Mammary epithelial cell (primary cell): ENCODE data around the gene METTL18.

ENCODE experiments used
- EZH2 ChIP-seq: IDR thresholded peaks from 2 replicates; pipeline ENCODE4 v1.6.1; 2012; ENCODE audit warnings: low read length, inconsistent platforms, borderline replicate concordance
- TF ChIP-seq, protein P1 (sequence below), 2 donors: IDR thresholded peaks in 1 of 2; conservative IDR thresholded peaks in 1 of 2; 2 replicates each; pipeline ENCODE4 v1.5.1; 2011 to 2012; ENCODE audit warnings: inconsistent platforms in 2 of 2, low read length in 2 of 2, mild to moderate bottlenecking in 2 of 2, control low read depth in 1 of 2, low read depth in 1 of 2; ENCODE audit not compliant: insufficient read depth in 1 of 2; ENCODE audit errors: extremely low read depth in 1 of 2

DNA sequence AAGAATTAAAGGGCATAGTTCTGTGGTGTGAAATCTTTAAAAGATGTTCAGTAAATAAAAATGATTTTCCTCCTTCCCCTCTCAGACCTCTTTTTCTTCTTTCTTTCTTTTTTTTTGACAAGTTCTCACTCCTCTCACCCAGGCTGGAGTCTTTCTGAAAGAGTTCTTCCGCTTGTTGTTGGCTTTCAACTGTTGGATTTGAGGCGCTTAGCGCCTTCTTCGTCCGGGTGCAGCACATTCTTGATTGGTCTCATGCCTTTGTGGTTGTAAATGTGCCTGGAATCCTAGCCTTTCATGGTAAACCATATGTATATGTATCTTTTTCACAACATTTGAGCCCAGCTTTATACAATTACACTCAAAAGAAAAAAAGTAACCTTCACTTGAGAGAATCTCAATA, 980 bp upstream of the METTL18 start:
- TF ChIP-seq, protein P1, sequence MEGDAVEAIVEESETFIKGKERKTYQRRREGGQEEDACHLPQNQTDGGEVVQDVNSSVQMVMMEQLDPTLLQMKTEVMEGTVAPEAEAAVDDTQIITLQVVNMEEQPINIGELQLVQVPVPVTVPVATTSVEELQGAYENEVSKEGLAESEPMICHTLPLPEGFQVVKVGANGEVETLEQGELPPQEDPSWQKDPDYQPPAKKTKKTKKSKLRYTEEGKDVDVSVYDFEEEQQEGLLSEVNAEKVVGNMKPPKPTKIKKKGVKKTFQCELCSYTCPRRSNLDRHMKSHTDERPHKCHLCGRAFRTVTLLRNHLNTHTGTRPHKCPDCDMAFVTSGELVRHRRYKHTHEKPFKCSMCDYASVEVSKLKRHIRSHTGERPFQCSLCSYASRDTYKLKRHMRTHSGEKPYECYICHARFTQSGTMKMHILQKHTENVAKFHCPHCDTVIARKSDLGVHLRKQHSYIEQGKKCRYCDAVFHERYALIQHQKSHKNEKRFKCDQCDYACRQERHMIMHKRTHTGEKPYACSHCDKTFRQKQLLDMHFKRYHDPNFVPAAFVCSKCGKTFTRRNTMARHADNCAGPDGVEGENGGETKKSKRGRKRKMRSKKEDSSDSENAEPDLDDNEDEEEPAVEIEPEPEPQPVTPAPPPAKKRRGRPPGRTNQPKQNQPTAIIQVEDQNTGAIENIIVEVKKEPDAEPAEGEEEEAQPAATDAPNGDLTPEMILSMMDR (conservative IDR thresholded peaks at IDR 0.05 in 1 of 2, IDR thresholded peaks at IDR 0.05 in 1 of 2; ENCODE audit: extremely low read depth in 1 of 2, insufficient read depth in 1 of 2, low read depth in 1 of 2, low read length in 2 of 2) = no peak
- TF ChIP-seq EZH2 = no peak
